PC-9 (cell line): ENCODE data around the gene CHST14. TPM values are rescaled to one million over a fixed set of nuclear protein-coding genes. Genes with fewer than 3 reads are reported as not detected.

Experiments used
- Bru-seq: library from RNA; stranded (reverse); fragments of 400-500 nt; gene quantifications from one replicate; lab custom pipeline; 2021; lab: Mats Ljungman, UMichigan
- BruChase-seq, 2 experiments: library from RNA; stranded (reverse); fragments of 400-500 nt; gene quantifications; one replicate each; lab custom pipeline; 2021; lab: Mats Ljungman, UMichigan
- BruUV-seq: library from RNA; stranded (reverse); fragments of 400-500 nt; replicated peaks from 2 replicates; lab custom pipeline; 2021; lab: Mats Ljungman, UMichigan
- CTCF ChIA-PET: fragments of 300-600 bp; sonication (Branson Sonifier 250); formaldehyde crosslinking; loops from one replicate; lab custom pipeline; 2022; ENCODE audit warnings: antibody characterized with exemption; lab: Charles Lee
- POLR2A ChIA-PET: fragments of 300-600 bp; sonication (Branson Sonifier 250); formaldehyde crosslinking; loops from one replicate; lab custom pipeline; 2022; ENCODE audit warnings: antibody characterized with exemption; ENCODE audit not compliant: unreplicated experiment; lab: Charles Lee
- DNase-seq, 2 experiments: peaks; one replicate each; pipeline versions ENCODE4 v3.0.0 to v3.0.0-alpha.2; 2015 to 2022; ENCODE audit warnings: mixed read lengths in 1 of 2
- H2AFZ ChIP-seq: fragments of 200-600 bp; sonication (generic); 2 replicates; pipeline ENCODE4 v1.8.1; 2017; ENCODE audit warnings: antibody characterized with exemption
- H3F3A ChIP-seq: fragments of 200-600 bp; sonication (generic); 2 replicates; pipeline ENCODE4 v1.8.1; 2017; ENCODE audit warnings: antibody characterized with exemption, mild to moderate bottlenecking, low read depth; ENCODE audit not compliant: insufficient read depth
- H3K27ac ChIP-seq: fragments of 200-600 bp; sonication (generic); 2 replicates; pipeline ENCODE4 v1.6.1; 2016; ENCODE audit warnings: mixed run types
- H3K27me3 ChIP-seq: fragments of 200-600 bp; sonication (generic); 2 replicates; pipeline ENCODE4 v1.6.1; 2016; ENCODE audit warnings: low read depth, mixed run types; ENCODE audit not compliant: insufficient read depth
- H3K36me3 ChIP-seq: fragments of 200-600 bp; sonication (generic); 2 replicates; pipeline ENCODE4 v1.6.1; 2016; ENCODE audit warnings: low read depth, mixed run types
- H3K4me1 ChIP-seq: fragments of 200-600 bp; sonication (generic); replicated peaks from 2 replicates; pipeline ENCODE4 v1.6.1; 2016; ENCODE audit warnings: mixed run types; ENCODE audit not compliant: insufficient read depth
- H3K4me2 ChIP-seq: fragments of 200-600 bp; sonication (generic); 2 replicates; pipeline ENCODE4 v1.6.1; 2017; ENCODE audit warnings: mixed run types
- H3K4me3 ChIP-seq: fragments of 200-600 bp; sonication (generic); 2 replicates; pipeline ENCODE4 v1.6.1; 2016; ENCODE audit warnings: mixed run types
- H3K79me2 ChIP-seq: fragments of 200-600 bp; sonication (generic); 2 replicates; pipeline ENCODE4 v1.6.1; 2017; ENCODE audit warnings: low read depth, mixed run types
- H3K9me2 ChIP-seq: fragments of 200-600 bp; sonication (generic); 2 replicates; pipeline ENCODE4 v1.8.1; 2017; ENCODE audit warnings: mild to moderate bottlenecking; ENCODE audit not compliant: insufficient read depth
- H3K9me3 ChIP-seq: fragments of 200-600 bp; sonication (generic); 2 replicates; pipeline ENCODE4 v1.8.1; 2016; ENCODE audit warnings: low read depth; ENCODE audit not compliant: insufficient read depth
- H4K20me1 ChIP-seq: fragments of 200-600 bp; sonication (generic); 2 replicates; pipeline ENCODE4 v1.8.1; 2017; ENCODE audit not compliant: insufficient read depth
- CTCF ChIP-seq: fragments of 200-600 bp; sonication (generic); conservative IDR thresholded peaks from 2 replicates; pipeline ENCODE4 v1.6.1; 2017; ENCODE audit warnings: mixed run types, antibody characterized with exemption, mild to moderate bottlenecking, moderate library complexity
- EZH2 ChIP-seq: fragments of 200-600 bp; sonication (generic); IDR thresholded peaks from 2 replicates; pipeline ENCODE4 v1.8.0; 2017; ENCODE audit warnings: antibody characterized with exemption, low read depth
- intact Hi-C: fragments of 100-400 bp; cut with micrococcal nuclease; formaldehyde crosslinking; loops from one replicate; pipeline ENCODE4 v1.10.0; 2022; ENCODE audit not compliant: unreplicated experiment
- long read RNA-seq: library from polyadenylated mRNA; stranded (forward); transcript quantifications from one replicate; pipeline ENCODE4 v2.0.0, GENCODE V29; 2022
- total RNA-seq: library from RNA; stranded (reverse); gene quantifications from 2 replicates; pipeline ENCODE4 v1.2.3, GENCODE V29; 2021

CHST14 gene, protein sequence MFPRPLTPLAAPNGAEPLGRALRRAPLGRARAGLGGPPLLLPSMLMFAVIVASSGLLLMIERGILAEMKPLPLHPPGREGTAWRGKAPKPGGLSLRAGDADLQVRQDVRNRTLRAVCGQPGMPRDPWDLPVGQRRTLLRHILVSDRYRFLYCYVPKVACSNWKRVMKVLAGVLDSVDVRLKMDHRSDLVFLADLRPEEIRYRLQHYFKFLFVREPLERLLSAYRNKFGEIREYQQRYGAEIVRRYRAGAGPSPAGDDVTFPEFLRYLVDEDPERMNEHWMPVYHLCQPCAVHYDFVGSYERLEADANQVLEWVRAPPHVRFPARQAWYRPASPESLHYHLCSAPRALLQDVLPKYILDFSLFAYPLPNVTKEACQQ
- total RNA-seq = 30.6 and 34.3 TPM in 2 replicates
- Bru-seq, nascent RNA = percentile 66 among the genes with signal in this experiment
- BruChase-seq, experiment 1, labeled RNA remaining after a 2-hour chase = percentile 79 among the genes with signal in this experiment
- BruChase-seq, experiment 2, labeled RNA remaining after a 6-hour chase = percentile 96 among the genes with signal in this experiment
- long read RNA-seq, transcript CHST14-201 (1 exons, 3,574 nt) = major isoform, 17 of 17 reads
- long read RNA-seq, partial matches to known transcripts = 0 of 17 reads
- long read RNA-seq, other reads (novel, unspliced or antisense) = 0 of 17 reads

DNA sequence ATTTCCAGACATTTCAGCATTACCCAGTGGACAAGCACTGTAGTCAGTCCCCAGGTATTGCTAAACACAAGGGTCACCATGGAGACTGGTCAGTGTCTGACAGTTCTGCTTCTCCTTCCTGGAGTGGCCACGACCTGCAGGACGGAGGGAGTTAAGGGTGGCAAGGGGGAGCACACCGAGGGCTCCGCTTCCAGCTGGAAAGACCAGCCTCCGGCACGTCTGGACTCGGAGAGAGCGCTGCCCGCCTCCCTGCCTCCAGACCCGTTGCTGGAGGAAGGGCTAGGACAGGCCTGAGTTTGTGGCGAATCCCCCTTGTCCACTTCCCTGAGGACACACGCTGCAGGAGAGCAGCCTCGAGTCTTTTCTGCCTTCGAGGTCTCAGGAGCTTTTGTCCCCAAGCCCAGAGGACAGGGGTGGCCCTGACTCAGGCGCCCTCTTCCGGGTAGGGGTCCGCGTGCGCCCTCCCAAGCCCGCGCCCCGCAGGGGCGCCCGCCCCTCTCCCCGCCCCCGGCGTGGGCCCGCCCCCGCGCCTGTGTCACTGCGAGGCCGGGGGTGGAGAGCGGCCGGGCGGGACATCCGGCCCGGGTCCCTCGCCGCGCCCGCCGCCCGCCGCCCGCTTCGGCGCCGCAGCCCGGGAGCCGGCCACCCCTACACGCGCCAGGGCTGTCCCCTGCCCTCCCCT lies at the start of gene CHST14:
Gene CHST14, plus strand, starts transcription at position 562 of the 682 bp plus-strand sequence. CDS start 230 bp downstream, outside the sequence.
- Histone ChIP-seq H3F3A (peaks cover 22% of the 10 kb centered on the region; the same call in 1 of the 2 replicates), H3K36me3 (no peaks in the 10 kb centered on the region), H3K27ac (peak within 1 kb of the TSS; percentile 31), H3K4me3 (peak within 1 kb of the TSS; percentile 66), H3K9me3 (no peaks in the 10 kb centered on the region), H2AFZ (peak within 1 kb of the TSS; percentile 72), H3K9me2 (no peaks in the 10 kb centered on the region), H3K4me2 (peak within 1 kb of the TSS; percentile 89), H3K27me3 (no peaks in the 10 kb centered on the region), H4K20me1 (no peaks in the 10 kb centered on the region), H3K79me2 (0 out of 2 replicates have a peak, but pooled peaks cover 7% of the 10 kb centered on the region), H3K4me1 (peaks cover 17% of the 10 kb centered on the region)
- ChIA-PET CTCF (no interaction called here), POLR2A (interaction anchor here (0.5 kb wide), 1 partner anchor 98 kb away, joined by 3 read pairs; the partner anchor contains the start of gene RPUSD2)
- TF ChIP-seq EZH2 (no peak), CTCF (no peak)
- intact Hi-C loops = loop anchor here (2.0 to 5.0 kb wide), 3 partner anchors 30 to 94 kb away; partner anchors contain the start of genes BAHD1 and CCDC32
- peak; percentile 58 to 61 for DNase-seq
- BruUV-seq = no TSS peak

- Histone ChIP-seq H3K27me3 (no peaks in the 10 kb centered on the region), H3K9me3 (no peaks in the 10 kb centered on the region), H3K4me1 (peaks cover 20% of the 10 kb centered on the region), H3K79me2 (no peaks in the 10 kb centered on the region), H3K4me3 (no peak overlapping the region), H3K9me2 (no peaks in the 10 kb centered on the region), H3K36me3 (no peaks in the 10 kb centered on the region), H3F3A (peaks cover 21% of the 10 kb centered on the region), H2AFZ (no peak overlapping the region), H3K4me2 (peak overlapping the region; percentile 42), H4K20me1 (no peaks in the 10 kb centered on the region), H3K27ac (peak overlapping the region; percentile 40)
- TF ChIP-seq EZH2 = no peak
- TF ChIP-seq CTCF = no peak
- peak in 1 of 2 experiments; percentile 68 for DNase-seq
- intact Hi-C loops = loop anchor here (1.0 to 10.0 kb wide), 4 partner anchors 39 to 207 kb away; partner anchors contain the start of gene KNSTRN
- ChIA-PET CTCF (interaction anchor here (0.7 to 1.0 kb wide), 4 partner anchors 41 to 1023 kb away, joined by 3 to 7 read pairs (median 4); no protein-coding TSS in a partner anchor), POLR2A (no interaction called here)
- no TSS peak for BruUV-seq
These were observed 49.3 kb upstream of the CHST14 start for GRCh38 chr15:40421246-40422157.
